HepG2 (cell line): Measurements from ENCODE around the gene AHSG. TPM values are rescaled to one million over a fixed set of nuclear protein-coding genes. Genes with fewer than 3 reads are reported as not detected.

ENCODE experiments used
- ARNT2 ChIP-seq: sonication (generic); formaldehyde crosslinking; IDR thresholded peaks from 2 replicates; pipeline ENCODE4 v1.8.0; 2022; ENCODE audit warnings: mild to moderate bottlenecking, low read depth, missing genetic modification reagents, moderate library complexity
- ATF1 ChIP-seq: IDR thresholded peaks from 2 replicates; pipeline ENCODE4 v1.6.1; 2016; ENCODE audit warnings: mild to moderate bottlenecking, control low read depth
- BORCS8-MEF2B ChIP-seq: sonication (generic); formaldehyde crosslinking; IDR thresholded peaks from 2 replicates; pipeline ENCODE4 v1.8.0; 2022; ENCODE audit warnings: mild to moderate bottlenecking, missing genetic modification reagents
- HES4 ChIP-seq: sonication (generic); formaldehyde crosslinking; IDR thresholded peaks from 2 replicates; pipeline ENCODE4 v1.9.0; 2021; ENCODE audit warnings: mild to moderate bottlenecking, missing genetic modification reagents, borderline replicate concordance
- HMG20A ChIP-seq: IDR thresholded peaks from 2 replicates; pipeline ENCODE4 v1.6.1; 2016; ENCODE audit warnings: borderline replicate concordance
- MXI1 ChIP-seq: IDR thresholded peaks from 3 replicates; pipeline ENCODE4 v1.6.1; 2012; ENCODE audit warnings: low read depth, low read length, inconsistent platforms, borderline replicate concordance
- PRPF4 ChIP-seq: fragments of 200-400 bp; formaldehyde crosslinking; IDR thresholded peaks from 2 replicates; pipeline ENCODE4 v1.6.1; 2016; ENCODE audit warnings: low read length, low read depth; ENCODE audit not compliant: poor library complexity, severe bottlenecking
- SMAD3 ChIP-seq: sonication (generic); formaldehyde crosslinking; IDR thresholded peaks from 2 replicates; pipeline ENCODE4 v1.4.0; 2020; ENCODE audit warnings: missing genetic modification reagents
- ZMAT3 ChIP-seq: sonication (generic); formaldehyde crosslinking; conservative IDR thresholded peaks from 2 replicates; pipeline ENCODE4 v1.7.0; 2021; ENCODE audit warnings: missing genetic modification reagents
- ZNF253 ChIP-seq: sonication (generic); formaldehyde crosslinking; IDR thresholded peaks from 2 replicates; pipeline ENCODE4 v1.8.0; 2022; ENCODE audit warnings: mild to moderate bottlenecking, missing genetic modification reagents, borderline replicate concordance
- ZNF562 ChIP-seq: sonication (generic); formaldehyde crosslinking; IDR thresholded peaks from 2 replicates; pipeline ENCODE4 v1.8.0; 2022; ENCODE audit warnings: missing genetic modification reagents, borderline replicate concordance
- ZNF614 ChIP-seq: IDR thresholded peaks from 2 replicates; pipeline ENCODE4 v1.6.1; 2018; ENCODE audit warnings: missing biosample characterization, missing genetic modification reagents, inconsistent platforms, borderline replicate concordance
- ZNF724P ChIP-seq: sonication (generic); formaldehyde crosslinking; IDR thresholded peaks from 2 replicates; pipeline ENCODE4 v1.8.0; 2022; ENCODE audit warnings: missing genetic modification reagents, borderline replicate concordance
- polyA plus RNA-seq, 8 experiments: library from polyadenylated mRNA; depleted of rRNA in 3 of 8; stranded (reverse) in 7 of 8; unstranded in 1 of 8; fragments of >200 nt; fragmentation: Illumina TruSeq in 4 of 8; extraction: Trizol in 4 of 8; gene quantifications; 2 replicates each; pipeline versions ENCODE4 v1.2.1 to v1.2.3, GENCODE V29; 2011 to 2016; ENCODE audit warnings: low read depth in 4 of 8, missing spikeins in 1 of 8, mixed read lengths in 1 of 8; ENCODE audit not compliant: insufficient read depth in 1 of 8
- total RNA-seq, 5 experiments: library from RNA; depleted of rRNA; stranded (reverse); fragments of >200 nt; fragmentation: Illumina TruSeq; extraction: Trizol; gene quantifications; 2 replicates each; pipeline ENCODE4 v1.2.3, GENCODE V29; 2016; ENCODE audit warnings: low read depth in 1 of 5
- TF ChIP-seq, protein P1 (sequence below): sonication (generic); formaldehyde crosslinking; conservative IDR thresholded peaks from 2 replicates; pipeline ENCODE4 v1.4.0; 2020; ENCODE audit warnings: missing genetic modification reagents
- TF ChIP-seq, protein P2 (sequence below): IDR thresholded peaks from 2 replicates; pipeline ENCODE4 v1.6.1; 2016; ENCODE audit warnings: missing biosample characterization, missing genetic modification reagents, low read depth
- TF ChIP-seq, protein P3 (sequence below): IDR thresholded peaks from 2 replicates; pipeline ENCODE4 v1.4.0; 2020; ENCODE audit warnings: mild to moderate bottlenecking, missing genetic modification reagents
- TF ChIP-seq, protein P4 (sequence below): sonication (generic); formaldehyde crosslinking; conservative IDR thresholded peaks from 2 replicates; pipeline ENCODE4 v1.5.0; 2020; ENCODE audit warnings: missing genetic modification reagents
- TF ChIP-seq, protein P5 (sequence below): fragments of 450-650 bp; IDR thresholded peaks from 2 replicates; pipeline ENCODE4 v1.6.1; 2016

Gene AHSG
- total and polyA plus RNA-seq, 2 of the 13 experiments (the other 11 are each of a cell fraction or from before 2014, with no cell fraction given), result 2,043 to 19,152 TPM

DNA sequence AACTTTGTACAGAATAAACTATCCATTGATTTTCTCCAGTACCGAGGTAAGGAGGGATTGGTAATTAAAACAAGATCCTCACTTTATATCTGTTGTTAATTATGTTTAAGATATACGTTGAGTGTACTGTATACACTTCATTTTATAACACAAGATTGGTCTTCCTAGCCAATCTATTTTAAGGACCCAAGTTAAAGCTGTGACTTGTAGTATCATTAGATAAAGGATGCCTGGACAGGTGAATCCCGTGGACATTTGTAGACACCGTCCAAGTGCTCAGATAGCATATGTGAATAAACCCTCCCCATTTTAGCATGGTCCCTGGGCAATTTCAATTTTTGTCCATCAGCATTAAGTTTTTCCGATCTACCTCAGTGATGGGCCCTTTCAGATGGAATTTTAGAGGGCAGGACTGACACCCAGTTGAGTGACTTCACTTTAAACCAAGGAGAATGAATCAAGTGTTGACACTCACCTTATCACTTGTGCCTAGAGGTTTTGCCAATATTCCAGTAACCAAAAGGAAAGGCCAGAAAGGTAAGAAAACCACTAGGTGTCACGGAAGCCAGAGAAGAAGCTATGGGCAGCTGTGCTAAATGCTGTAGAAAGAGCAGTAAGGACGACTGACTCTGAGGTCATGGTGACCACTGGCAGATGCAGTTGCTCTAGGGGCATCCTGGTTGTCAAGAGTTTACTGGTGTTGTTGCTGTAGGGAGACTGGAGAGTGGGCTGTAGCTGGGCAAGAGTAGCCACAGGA, 9.2 kb downstream of the AHSG start (continued):
- TF ChIP-seq ZNF253 (CRISPR knock-in tag) (no peak), ATF1 (CRISPR knock-in tag) (0 out of 2 replicates have a peak, but pooled peaks have one; percentile 31), ZNF724P (peak; percentile 84; the same call in 1 of the 2 replicates), HMG20A (peak; percentile 26; the same call in 1 of the 2 replicates), BORCS8-MEF2B (0 out of 2 replicates have a peak, but pooled peaks have one; percentile 11), ARNT2 (CRISPR knock-in tag) (peak; percentile 47), ZMAT3 (CRISPR knock-in tag) (peak; percentile 35; the same call in 1 of the 2 replicates), HES4 (no peak), ZNF614 (peak; percentile 57; the same call in 1 of the 2 replicates), MXI1 (no peak), SMAD3 (peak; percentile 15; the same call in 1 of the 2 replicates), PRPF4 (no peak), ZNF562 (CRISPR knock-in tag) (peak; percentile 14; the same call in 1 of the 2 replicates)
- TF ChIP-seq, protein P1, sequence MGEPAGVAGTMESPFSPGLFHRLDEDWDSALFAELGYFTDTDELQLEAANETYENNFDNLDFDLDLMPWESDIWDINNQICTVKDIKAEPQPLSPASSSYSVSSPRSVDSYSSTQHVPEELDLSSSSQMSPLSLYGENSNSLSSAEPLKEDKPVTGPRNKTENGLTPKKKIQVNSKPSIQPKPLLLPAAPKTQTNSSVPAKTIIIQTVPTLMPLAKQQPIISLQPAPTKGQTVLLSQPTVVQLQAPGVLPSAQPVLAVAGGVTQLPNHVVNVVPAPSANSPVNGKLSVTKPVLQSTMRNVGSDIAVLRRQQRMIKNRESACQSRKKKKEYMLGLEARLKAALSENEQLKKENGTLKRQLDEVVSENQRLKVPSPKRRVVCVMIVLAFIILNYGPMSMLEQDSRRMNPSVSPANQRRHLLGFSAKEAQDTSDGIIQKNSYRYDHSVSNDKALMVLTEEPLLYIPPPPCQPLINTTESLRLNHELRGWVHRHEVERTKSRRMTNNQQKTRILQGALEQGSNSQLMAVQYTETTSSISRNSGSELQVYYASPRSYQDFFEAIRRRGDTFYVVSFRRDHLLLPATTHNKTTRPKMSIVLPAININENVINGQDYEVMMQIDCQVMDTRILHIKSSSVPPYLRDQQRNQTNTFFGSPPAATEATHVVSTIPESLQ (CRISPR knock-in tag), result 0 out of 2 replicates have a peak, but pooled peaks have one; percentile 67
- TF ChIP-seq, protein P2, sequence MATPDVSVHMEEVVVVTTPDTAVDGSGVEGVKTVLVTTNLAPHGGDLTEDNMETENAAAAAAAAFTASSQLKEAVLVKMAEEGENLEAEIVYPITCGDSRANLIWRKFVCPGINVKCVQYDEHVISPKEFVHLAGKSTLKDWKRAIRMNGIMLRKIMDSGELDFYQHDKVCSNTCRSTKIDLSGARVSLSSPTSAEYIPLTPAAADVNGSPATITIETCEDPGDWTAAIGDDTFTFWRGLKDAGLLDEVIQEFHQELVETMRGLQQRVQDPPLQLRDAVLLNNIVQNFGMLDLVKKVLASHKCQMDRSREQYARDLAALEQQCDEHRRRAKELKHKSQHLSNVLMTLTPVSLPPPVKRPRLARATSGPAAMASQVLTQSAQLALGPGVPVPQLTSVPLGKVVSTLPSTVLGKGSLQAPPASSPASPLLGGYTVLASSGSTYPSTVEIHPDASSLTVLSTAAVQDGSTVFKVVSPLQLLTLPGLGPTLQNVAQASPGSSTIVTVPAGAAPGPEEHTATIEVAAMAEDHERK (CRISPR knock-in tag), result no peak; the same call in 1 of the 2 replicates
- TF ChIP-seq, protein P3, sequence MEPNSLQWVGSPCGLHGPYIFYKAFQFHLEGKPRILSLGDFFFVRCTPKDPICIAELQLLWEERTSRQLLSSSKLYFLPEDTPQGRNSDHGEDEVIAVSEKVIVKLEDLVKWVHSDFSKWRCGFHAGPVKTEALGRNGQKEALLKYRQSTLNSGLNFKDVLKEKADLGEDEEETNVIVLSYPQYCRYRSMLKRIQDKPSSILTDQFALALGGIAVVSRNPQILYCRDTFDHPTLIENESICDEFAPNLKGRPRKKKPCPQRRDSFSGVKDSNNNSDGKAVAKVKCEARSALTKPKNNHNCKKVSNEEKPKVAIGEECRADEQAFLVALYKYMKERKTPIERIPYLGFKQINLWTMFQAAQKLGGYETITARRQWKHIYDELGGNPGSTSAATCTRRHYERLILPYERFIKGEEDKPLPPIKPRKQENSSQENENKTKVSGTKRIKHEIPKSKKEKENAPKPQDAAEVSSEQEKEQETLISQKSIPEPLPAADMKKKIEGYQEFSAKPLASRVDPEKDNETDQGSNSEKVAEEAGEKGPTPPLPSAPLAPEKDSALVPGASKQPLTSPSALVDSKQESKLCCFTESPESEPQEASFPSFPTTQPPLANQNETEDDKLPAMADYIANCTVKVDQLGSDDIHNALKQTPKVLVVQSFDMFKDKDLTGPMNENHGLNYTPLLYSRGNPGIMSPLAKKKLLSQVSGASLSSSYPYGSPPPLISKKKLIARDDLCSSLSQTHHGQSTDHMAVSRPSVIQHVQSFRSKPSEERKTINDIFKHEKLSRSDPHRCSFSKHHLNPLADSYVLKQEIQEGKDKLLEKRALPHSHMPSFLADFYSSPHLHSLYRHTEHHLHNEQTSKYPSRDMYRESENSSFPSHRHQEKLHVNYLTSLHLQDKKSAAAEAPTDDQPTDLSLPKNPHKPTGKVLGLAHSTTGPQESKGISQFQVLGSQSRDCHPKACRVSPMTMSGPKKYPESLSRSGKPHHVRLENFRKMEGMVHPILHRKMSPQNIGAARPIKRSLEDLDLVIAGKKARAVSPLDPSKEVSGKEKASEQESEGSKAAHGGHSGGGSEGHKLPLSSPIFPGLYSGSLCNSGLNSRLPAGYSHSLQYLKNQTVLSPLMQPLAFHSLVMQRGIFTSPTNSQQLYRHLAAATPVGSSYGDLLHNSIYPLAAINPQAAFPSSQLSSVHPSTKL (CRISPR knock-in tag), result peak; percentile 19; the same call in 1 of the 2 replicates
- TF ChIP-seq, protein P4, sequence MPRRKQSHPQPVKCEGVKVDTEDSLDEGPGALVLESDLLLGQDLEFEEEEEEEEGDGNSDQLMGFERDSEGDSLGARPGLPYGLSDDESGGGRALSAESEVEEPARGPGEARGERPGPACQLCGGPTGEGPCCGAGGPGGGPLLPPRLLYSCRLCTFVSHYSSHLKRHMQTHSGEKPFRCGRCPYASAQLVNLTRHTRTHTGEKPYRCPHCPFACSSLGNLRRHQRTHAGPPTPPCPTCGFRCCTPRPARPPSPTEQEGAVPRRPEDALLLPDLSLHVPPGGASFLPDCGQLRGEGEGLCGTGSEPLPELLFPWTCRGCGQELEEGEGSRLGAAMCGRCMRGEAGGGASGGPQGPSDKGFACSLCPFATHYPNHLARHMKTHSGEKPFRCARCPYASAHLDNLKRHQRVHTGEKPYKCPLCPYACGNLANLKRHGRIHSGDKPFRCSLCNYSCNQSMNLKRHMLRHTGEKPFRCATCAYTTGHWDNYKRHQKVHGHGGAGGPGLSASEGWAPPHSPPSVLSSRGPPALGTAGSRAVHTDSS (CRISPR knock-in tag), result 0 out of 2 replicates have a peak, but pooled peaks have one; percentile 70
- TF ChIP-seq, protein P5, sequence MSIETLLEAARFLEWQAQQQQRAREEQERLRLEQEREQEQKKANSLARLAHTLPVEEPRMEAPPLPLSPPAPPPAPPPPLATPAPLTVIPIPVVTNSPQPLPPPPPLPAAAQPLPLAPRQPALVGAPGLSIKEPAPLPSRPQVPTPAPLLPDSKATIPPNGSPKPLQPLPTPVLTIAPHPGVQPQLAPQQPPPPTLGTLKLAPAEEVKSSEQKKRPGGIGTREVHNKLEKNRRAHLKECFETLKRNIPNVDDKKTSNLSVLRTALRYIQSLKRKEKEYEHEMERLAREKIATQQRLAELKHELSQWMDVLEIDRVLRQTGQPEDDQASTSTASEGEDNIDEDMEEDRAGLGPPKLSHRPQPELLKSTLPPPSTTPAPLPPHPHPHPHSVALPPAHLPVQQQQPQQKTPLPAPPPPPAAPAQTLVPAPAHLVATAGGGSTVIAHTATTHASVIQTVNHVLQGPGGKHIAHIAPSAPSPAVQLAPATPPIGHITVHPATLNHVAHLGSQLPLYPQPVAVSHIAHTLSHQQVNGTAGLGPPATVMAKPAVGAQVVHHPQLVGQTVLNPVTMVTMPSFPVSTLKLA, result no peak
